ENCODE data around the gene MMEL1. TPM values are rescaled to one million over a fixed set of nuclear protein-coding genes. Genes with fewer than 3 reads are reported as not detected.
"Not testable (repeated sequence)": the region's sequence is repeated elsewhere in the genome, so short reads cannot be mapped to it uniquely, and the experiment has no call there.

MMEL1 gene
- total RNA-seq, 4 donors from 2014 or later: 2.2 to 2.6 TPM; not detected in 2

DNA sequence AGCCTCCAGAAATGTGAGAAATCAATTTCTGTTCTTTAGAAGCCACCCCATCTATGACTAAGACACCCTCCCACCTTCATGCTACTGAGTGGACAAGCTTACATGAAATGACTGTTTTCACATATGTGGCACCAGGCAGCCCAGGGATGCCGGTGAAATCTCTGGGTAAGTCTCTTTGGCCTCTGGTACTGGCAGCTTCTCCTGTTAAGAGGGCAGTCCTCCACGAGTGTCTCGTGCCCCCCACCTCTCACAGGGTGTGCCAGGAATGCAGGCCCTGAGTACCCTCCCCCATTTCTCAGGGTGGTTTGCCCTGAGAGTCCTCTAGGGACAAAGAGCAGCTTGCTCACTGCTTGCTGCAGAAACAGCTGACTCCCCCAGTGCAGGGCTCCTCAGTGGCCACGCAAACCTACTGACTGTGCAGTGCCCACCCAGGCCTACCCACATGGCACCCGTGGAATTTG lies 49.5 kb downstream of the MMEL1 start:
- no peaks in the 10 kb centered on the region for H3K27me3 ChIP-seq
- WGBS: 40% methylated on average over 1 of the region's 5 CpGs
- no peak for DNase-seq (ENCODE audit: low spot score in 2 of 2)
- TF ChIP-seq, protein P1, sequence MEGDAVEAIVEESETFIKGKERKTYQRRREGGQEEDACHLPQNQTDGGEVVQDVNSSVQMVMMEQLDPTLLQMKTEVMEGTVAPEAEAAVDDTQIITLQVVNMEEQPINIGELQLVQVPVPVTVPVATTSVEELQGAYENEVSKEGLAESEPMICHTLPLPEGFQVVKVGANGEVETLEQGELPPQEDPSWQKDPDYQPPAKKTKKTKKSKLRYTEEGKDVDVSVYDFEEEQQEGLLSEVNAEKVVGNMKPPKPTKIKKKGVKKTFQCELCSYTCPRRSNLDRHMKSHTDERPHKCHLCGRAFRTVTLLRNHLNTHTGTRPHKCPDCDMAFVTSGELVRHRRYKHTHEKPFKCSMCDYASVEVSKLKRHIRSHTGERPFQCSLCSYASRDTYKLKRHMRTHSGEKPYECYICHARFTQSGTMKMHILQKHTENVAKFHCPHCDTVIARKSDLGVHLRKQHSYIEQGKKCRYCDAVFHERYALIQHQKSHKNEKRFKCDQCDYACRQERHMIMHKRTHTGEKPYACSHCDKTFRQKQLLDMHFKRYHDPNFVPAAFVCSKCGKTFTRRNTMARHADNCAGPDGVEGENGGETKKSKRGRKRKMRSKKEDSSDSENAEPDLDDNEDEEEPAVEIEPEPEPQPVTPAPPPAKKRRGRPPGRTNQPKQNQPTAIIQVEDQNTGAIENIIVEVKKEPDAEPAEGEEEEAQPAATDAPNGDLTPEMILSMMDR (IDR thresholded peaks at IDR 0.05): no peak
- TF ChIP-seq POLR2A (IDR thresholded peaks at IDR 0.05) (no peak), POLR2AphosphoS5 (IDR thresholded peaks at IDR 0.05) (no peak), EP300 (IDR thresholded peaks at IDR 0.05) (no peak)
- no peak overlapping the region for H3K4me3 ChIP-seq
- no peaks in the 10 kb centered on the region for H3K9me3 ChIP-seq
- H3K4me1 ChIP-seq: peaks cover 35% of the 10 kb centered on the region
- H3K27ac ChIP-seq: no peak overlapping the region
- no peaks in the 10 kb centered on the region for H3K36me3 ChIP-seq

DNA sequence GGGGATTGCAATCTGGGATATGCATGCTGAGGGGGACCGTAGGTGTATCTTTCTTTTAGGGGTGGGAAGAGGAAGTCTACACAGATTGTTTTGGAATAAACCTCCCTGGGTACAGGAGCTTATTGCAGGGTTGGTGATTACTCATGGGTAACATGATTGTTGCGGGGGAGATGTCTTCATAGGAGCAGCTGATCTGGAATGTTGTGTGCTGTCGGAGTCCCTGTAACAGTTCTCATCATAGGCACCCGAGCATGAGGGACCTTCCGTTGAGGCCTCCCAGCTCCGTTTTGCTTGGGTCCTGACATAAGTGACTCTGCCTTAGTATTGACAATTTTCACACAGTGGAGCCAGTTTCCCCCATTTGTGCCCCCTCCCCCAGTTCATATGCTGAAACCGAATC lies 50.4 kb downstream of the MMEL1 start:
- TF ChIP-seq EP300 (IDR thresholded peaks at IDR 0.05) (no peak), POLR2AphosphoS5 (IDR thresholded peaks at IDR 0.05) (no peak), POLR2A (IDR thresholded peaks at IDR 0.05) (no peak)
- TF ChIP-seq, protein P1 (IDR thresholded peaks at IDR 0.05): no peak
- DNase-seq (ENCODE audit: low spot score in 2 of 2): no peak
- Histone ChIP-seq H3K36me3 (no peaks in the 10 kb centered on the region), H3K27ac (no peak overlapping the region), H3K9me3 (no peaks in the 10 kb centered on the region), H3K4me1 (peaks cover 34% of the 10 kb centered on the region), H3K27me3 (no peaks in the 10 kb centered on the region), H3K4me3 (no peak overlapping the region)
- 83% methylated on average over 7 of the region's 7 CpGs for WGBS

GRCh38 chr1:2580691-2581090 lies 52.1 kb downstream of the MMEL1 start:
- H3K9me3 ChIP-seq: no peaks in the 10 kb centered on the region
- 95% methylated on average over 8 of the region's 10 CpGs for WGBS
- H3K27ac ChIP-seq: no peak overlapping the region
- DNase-seq (ENCODE audit: low spot score in 2 of 2): no peak
- H3K4me1 ChIP-seq: peaks cover 36% of the 10 kb centered on the region
- TF ChIP-seq POLR2AphosphoS5 (IDR thresholded peaks at IDR 0.05) (no peak), POLR2A (IDR thresholded peaks at IDR 0.05) (no peak), EP300 (IDR thresholded peaks at IDR 0.05) (no peak)
- TF ChIP-seq, protein P1 (IDR thresholded peaks at IDR 0.05): no peak
- no peak overlapping the region for H3K4me3 ChIP-seq
- H3K27me3 ChIP-seq: no peaks in the 10 kb centered on the region
- no peaks in the 10 kb centered on the region for H3K36me3 ChIP-seq

DNA sequence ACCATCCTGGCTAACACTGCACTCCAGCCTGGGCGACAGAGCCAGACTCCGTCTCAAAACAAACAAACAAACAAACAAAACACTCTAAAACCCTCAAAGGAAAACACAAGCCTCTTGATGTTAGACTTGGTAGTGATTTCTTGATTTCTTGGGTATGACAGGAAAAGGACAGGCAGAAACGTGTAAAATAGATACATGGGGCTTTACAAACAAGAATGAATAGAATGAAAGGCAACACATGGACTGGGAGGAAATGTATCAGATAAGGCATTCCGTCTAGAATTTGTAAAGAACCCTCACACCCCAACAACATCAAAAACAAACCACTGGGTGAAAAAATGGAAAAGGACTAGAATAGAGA lies 54.1 kb downstream of the MMEL1 start:
- WGBS: 47% methylated on average over 4 of the region's 4 CpGs
- H3K4me3 ChIP-seq: no peak overlapping the region
- no peak for TF ChIP-seq POLR2AphosphoS5 (IDR thresholded peaks at IDR 0.05)
- TF ChIP-seq, protein P1 (IDR thresholded peaks at IDR 0.05): no peak
- TF ChIP-seq POLR2A (IDR thresholded peaks at IDR 0.05): no peak
- TF ChIP-seq EP300 (IDR thresholded peaks at IDR 0.05): no peak
- no peaks in the 10 kb centered on the region for H3K9me3 ChIP-seq
- H3K27ac ChIP-seq: peak overlapping the region; percentile 81
- DNase-seq (ENCODE audit: low spot score in 2 of 2): no peak
- no peaks in the 10 kb centered on the region for H3K27me3 ChIP-seq
- H3K36me3 ChIP-seq: no peaks in the 10 kb centered on the region
- peaks cover 23% of the 10 kb centered on the region for H3K4me1 ChIP-seq

GRCh38 chr1:2577565-2578075 lies 55.2 kb downstream of the MMEL1 start:
- H3K9me3 ChIP-seq; H3K27me3 ChIP-seq; H3K36me3 ChIP-seq; DNase-seq (ENCODE audit: low spot score in 2 of 2): not testable (repeated sequence)
- H3K4me3 ChIP-seq: peak overlapping the region; percentile 30
- H3K4me1 ChIP-seq: peaks cover 23% of the 10 kb centered on the region
- 66% methylated on average over 8 of the region's 23 CpGs for WGBS
- H3K27ac ChIP-seq: peak overlapping the region; percentile 81

Data from suprapubic skin (tissue), 4 donors.